SK-N-SH (cell line): ENCODE measurements around the gene JMJD6. TPM values are rescaled to one million over a fixed set of nuclear protein-coding genes. Genes with fewer than 3 reads are reported as not detected.
"Not testable (repeated sequence)": the region's sequence is repeated elsewhere in the genome, so short reads cannot be mapped to it uniquely, and the experiment has no call there.

Experiments
- CTCF ChIA-PET: fragments of 300-600, 350-600 bp; formaldehyde crosslinking; extraction: SDS; loops from one replicate; lab custom pipeline; 2021; lab: Yijun Ruan, JAX
- POLR2A ChIA-PET: fragments of 350-600 bp; sonication (Branson Sonifier 250); formaldehyde crosslinking; extraction: SDS; loops from one replicate; lab custom pipeline; 2020; ENCODE audit warnings: antibody characterized with exemption, inconsistent platforms; lab: Yijun Ruan, JAX
- DNase-seq: peaks from one replicate; pipeline ENCODE4 v3.0.0; 2012
- H2AFZ ChIP-seq: fragments of 200-600 bp; sonication (generic); 2 replicates; pipeline ENCODE4 v1.8.1; 2016; ENCODE audit warnings: antibody characterized with exemption, mild to moderate bottlenecking, low read depth
- H3F3A ChIP-seq: fragments of 200-600 bp; sonication (generic); replicated peaks from 2 replicates; pipeline ENCODE3; 2016; ENCODE audit warnings: antibody characterized with exemption, mild to moderate bottlenecking; ENCODE audit not compliant: insufficient read depth
- H3K27ac ChIP-seq, 2 experiments: fragments of 200-500 bp in 1 of 2; fragments of 200-600 bp in 1 of 2; sonication (Bioruptor generic) in 1 of 2; sonication (generic), shearing (Covaris generic) in 1 of 2; 2 replicates each; pipeline versions ENCODE4 v1.5.1 to v1.6.1; 2014 to 2016; ENCODE audit warnings: low read depth in 2 of 2, inconsistent platforms in 1 of 2, low read length in 1 of 2, mild to moderate bottlenecking in 1 of 2, mixed read lengths in 1 of 2
- H3K27me3 ChIP-seq: fragments of 200-600 bp; sonication (generic), shearing (Covaris generic); 2 replicates; pipeline ENCODE4 v1.6.1; 2016; ENCODE audit warnings: mixed run types; ENCODE audit not compliant: insufficient read depth
- H3K36me3 ChIP-seq, 2 experiments: fragments of 200-500 bp in 1 of 2; fragments of 200-600 bp in 1 of 2; sonication (Bioruptor generic) in 1 of 2; sonication (generic) in 1 of 2; replicated peaks in 1 of 2; 2 replicates each; pipeline versions ENCODE3 to v1.5.1; 2014 to 2016; ENCODE audit warnings: low read length in 1 of 2, mild to moderate bottlenecking in 1 of 2; ENCODE audit not compliant: insufficient read depth in 2 of 2, control insufficient read depth in 1 of 2
- H3K4me1 ChIP-seq, 2 experiments: fragments of 200-500 bp in 1 of 2; fragments of 200-600 bp in 1 of 2; sonication (Bioruptor generic) in 1 of 2; sonication (generic), shearing (Covaris generic) in 1 of 2; 2 replicates each; pipeline versions ENCODE4 v1.5.1 to v1.6.1; 2014 to 2016; ENCODE audit warnings: low read depth in 1 of 2, low read length in 1 of 2, mixed run types in 1 of 2; ENCODE audit not compliant: insufficient read depth in 2 of 2, control insufficient read depth in 1 of 2
- H3K4me2 ChIP-seq: fragments of 200-600 bp; sonication (generic), shearing (Covaris generic); 2 replicates; pipeline ENCODE4 v1.6.1; 2017; ENCODE audit warnings: mixed run types
- H3K4me3 ChIP-seq, 2 experiments: fragments of 200-500 bp in 1 of 2; fragments of 200-600 bp in 1 of 2; sonication (Bioruptor generic) in 1 of 2; sonication (generic), shearing (Covaris generic) in 1 of 2; 2 replicates each; pipeline versions ENCODE4 v1.5.1 to v1.8.1; 2014 to 2016; ENCODE audit warnings: low read depth in 2 of 2, inconsistent platforms in 1 of 2, low read length in 1 of 2, mild to moderate bottlenecking in 1 of 2, mixed read lengths in 1 of 2, moderate library complexity in 1 of 2
- H3K79me2 ChIP-seq: fragments of 200-600 bp; sonication (generic); 2 replicates; pipeline ENCODE4 v1.8.1; 2017; ENCODE audit warnings: mild to moderate bottlenecking; ENCODE audit not compliant: insufficient read depth
- H3K9ac ChIP-seq: fragments of 200-600 bp; sonication (generic); 2 replicates; pipeline ENCODE4 v1.6.1; 2017; ENCODE audit warnings: mixed run types
- H3K9me2 ChIP-seq: fragments of 200-600 bp; sonication (generic); 2 replicates; pipeline ENCODE4 v1.6.1; 2017; ENCODE audit warnings: mixed run types
- H3K9me3 ChIP-seq: fragments of 200-600 bp; sonication (generic); 2 replicates; pipeline ENCODE4 v1.6.1; 2017; ENCODE audit warnings: mixed run types, mild to moderate bottlenecking, moderate library complexity
- H4K20me1 ChIP-seq: fragments of 200-600 bp; sonication (generic); 2 replicates; pipeline ENCODE4 v1.6.1; 2017; ENCODE audit warnings: mild to moderate bottlenecking, mixed run types; ENCODE audit not compliant: insufficient read depth
- CHD2 ChIP-seq: fragments of 150-350 bp; IDR thresholded peaks from 2 replicates; pipeline ENCODE4 v1.6.1; 2018; ENCODE audit warnings: low read length; ENCODE audit not compliant: partially characterized antibody
- EZH2phosphoT487 ChIP-seq: fragments of 200-600 bp; sonication (generic); IDR thresholded peaks from 2 replicates; pipeline ENCODE4 v1.6.1; 2017; ENCODE audit warnings: low read depth, mixed run types, mild to moderate bottlenecking, antibody characterized with exemption, moderate library complexity, borderline replicate concordance
- FOXJ3 ChIP-seq: sonication (generic); formaldehyde crosslinking; IDR thresholded peaks from 2 replicates; pipeline ENCODE4 v1.5.1; 2020; ENCODE audit warnings: mild to moderate bottlenecking, missing genetic modification reagents
- JUND ChIP-seq: IDR thresholded peaks from 2 replicates; pipeline ENCODE4 v1.4.0; 2012
- NFIC ChIP-seq: IDR thresholded peaks from 2 replicates; pipeline ENCODE4 v1.4.0; 2012; ENCODE audit warnings: borderline replicate concordance
- NRF1 ChIP-seq: IDR thresholded peaks from 2 replicates; pipeline ENCODE4 v1.6.1; 2012; ENCODE audit warnings: low read depth, mild to moderate bottlenecking, low read length
- POLR2AphosphoS5 ChIP-seq: IDR thresholded peaks from 2 replicates; pipeline ENCODE4 v1.6.1; 2012; ENCODE audit warnings: low read depth, low read length
- RCOR1 ChIP-seq: fragments of 150-350 bp; IDR thresholded peaks from 2 replicates; pipeline ENCODE4 v1.6.1; 2017; ENCODE audit warnings: antibody characterized with exemption, low read length
- TAF1 ChIP-seq: IDR thresholded peaks from 2 replicates; pipeline ENCODE4 v1.6.1; 2012; ENCODE audit warnings: low read depth, mild to moderate bottlenecking, low read length, moderate library complexity, borderline replicate concordance
- TEAD4 ChIP-seq: IDR thresholded peaks from 2 replicates; pipeline ENCODE4 v1.4.0; 2012; ENCODE audit warnings: mild to moderate bottlenecking, borderline replicate concordance; ENCODE audit not compliant: insufficient read depth
- WGBS: methylation state at CpG from one replicate; pipeline ENCODE4 v1.1.6; 2017; ENCODE audit warnings: low lambda C conversion rate; 5-methylcytosine and 5-hydroxymethylcytosine counted together
- polyA plus RNA-seq, 3 experiments: library from polyadenylated mRNA; depleted of rRNA; stranded (reverse); fragments of >200 nt; gene quantifications; 2 replicates each; pipeline ENCODE4 v1.2.3, GENCODE V29; 2012
- TF ChIP-seq, protein P1 (sequence below): IDR thresholded peaks from 2 replicates; pipeline ENCODE4; 2012
- TF ChIP-seq, protein P2 (sequence below): fragments of 200-600 bp; sonication (generic); IDR thresholded peaks from 2 replicates; pipeline ENCODE4 v1.6.1; 2017; ENCODE audit warnings: antibody characterized with exemption, mild to moderate bottlenecking, moderate library complexity
- TF ChIP-seq, protein P3 (sequence below): IDR thresholded peaks from 2 replicates; pipeline ENCODE4 v1.4.0; 2012; ENCODE audit warnings: low read depth, borderline replicate concordance
- TF ChIP-seq, protein P4 (sequence below): fragments of 150-350 bp; IDR thresholded peaks from 2 replicates; pipeline ENCODE4 v1.6.1; 2016; ENCODE audit warnings: mild to moderate bottlenecking, low read depth, low read length

Gene JMJD6
- polyA plus RNA-seq, 1 of the 3 experiments (the other 2 are of a cell fraction): 23.3 TPM

DNA sequence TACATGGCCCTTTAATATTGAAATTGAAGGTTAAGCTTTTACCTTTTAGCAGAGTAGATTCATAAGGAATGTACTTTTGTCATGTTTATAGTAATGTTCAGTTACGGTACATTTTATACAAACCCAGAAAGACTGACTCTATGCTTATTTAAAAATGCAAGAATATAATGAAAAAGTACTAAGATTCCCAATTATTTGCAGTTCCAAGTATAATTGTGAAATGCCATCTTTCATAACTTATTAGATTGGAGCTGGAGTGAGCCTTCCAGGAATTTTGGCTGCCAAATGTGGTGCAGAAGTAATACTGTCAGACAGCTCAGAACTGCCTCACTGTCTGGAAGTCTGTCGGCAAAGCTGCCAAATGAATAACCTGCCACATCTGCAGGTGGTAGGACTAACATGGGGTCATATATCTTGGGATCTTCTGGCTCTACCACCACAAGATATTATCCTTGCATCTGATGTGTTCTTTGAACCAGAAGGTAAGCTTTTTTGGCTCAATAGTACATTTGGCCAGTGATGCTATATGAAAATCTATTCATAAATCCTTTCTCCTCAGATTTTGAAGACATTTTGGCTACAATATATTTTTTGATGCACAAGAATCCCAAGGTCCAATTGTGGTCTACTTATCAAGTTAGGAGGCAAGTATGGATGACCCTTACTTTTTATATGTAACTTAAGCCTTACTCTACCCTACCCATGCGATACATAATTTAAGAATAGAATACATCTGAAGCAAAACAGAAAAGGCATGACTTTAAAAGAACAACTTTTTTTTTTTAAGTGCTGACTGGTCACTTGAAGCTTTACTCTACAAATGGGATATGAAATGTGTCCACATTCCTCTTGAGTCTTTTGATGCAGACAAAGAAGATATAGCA lies 6.6 kb upstream of the JMJD6 start (continued):
- TF ChIP-seq, protein P1, sequence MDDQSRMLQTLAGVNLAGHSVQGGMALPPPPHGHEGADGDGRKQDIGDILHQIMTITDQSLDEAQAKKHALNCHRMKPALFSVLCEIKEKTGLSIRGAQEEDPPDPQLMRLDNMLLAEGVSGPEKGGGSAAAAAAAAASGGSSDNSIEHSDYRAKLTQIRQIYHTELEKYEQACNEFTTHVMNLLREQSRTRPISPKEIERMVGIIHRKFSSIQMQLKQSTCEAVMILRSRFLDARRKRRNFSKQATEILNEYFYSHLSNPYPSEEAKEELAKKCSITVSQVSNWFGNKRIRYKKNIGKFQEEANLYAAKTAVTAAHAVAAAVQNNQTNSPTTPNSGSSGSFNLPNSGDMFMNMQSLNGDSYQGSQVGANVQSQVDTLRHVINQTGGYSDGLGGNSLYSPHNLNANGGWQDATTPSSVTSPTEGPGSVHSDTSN: no peak; the same call in 1 of the 2 replicates
- TF ChIP-seq NRF1: no peak
- TF ChIP-seq NFIC: no peak; the same call in 1 of the 2 replicates
- TF ChIP-seq, protein P2, sequence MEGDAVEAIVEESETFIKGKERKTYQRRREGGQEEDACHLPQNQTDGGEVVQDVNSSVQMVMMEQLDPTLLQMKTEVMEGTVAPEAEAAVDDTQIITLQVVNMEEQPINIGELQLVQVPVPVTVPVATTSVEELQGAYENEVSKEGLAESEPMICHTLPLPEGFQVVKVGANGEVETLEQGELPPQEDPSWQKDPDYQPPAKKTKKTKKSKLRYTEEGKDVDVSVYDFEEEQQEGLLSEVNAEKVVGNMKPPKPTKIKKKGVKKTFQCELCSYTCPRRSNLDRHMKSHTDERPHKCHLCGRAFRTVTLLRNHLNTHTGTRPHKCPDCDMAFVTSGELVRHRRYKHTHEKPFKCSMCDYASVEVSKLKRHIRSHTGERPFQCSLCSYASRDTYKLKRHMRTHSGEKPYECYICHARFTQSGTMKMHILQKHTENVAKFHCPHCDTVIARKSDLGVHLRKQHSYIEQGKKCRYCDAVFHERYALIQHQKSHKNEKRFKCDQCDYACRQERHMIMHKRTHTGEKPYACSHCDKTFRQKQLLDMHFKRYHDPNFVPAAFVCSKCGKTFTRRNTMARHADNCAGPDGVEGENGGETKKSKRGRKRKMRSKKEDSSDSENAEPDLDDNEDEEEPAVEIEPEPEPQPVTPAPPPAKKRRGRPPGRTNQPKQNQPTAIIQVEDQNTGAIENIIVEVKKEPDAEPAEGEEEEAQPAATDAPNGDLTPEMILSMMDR: no peak
- TF ChIP-seq CHD2: no peak
- no peak for TF ChIP-seq FOXJ3 (CRISPR knock-in tag)
- TF ChIP-seq TEAD4: no peak
- TF ChIP-seq JUND: peak; percentile 49; the same call in 1 of the 2 replicates
- TF ChIP-seq, protein P3, sequence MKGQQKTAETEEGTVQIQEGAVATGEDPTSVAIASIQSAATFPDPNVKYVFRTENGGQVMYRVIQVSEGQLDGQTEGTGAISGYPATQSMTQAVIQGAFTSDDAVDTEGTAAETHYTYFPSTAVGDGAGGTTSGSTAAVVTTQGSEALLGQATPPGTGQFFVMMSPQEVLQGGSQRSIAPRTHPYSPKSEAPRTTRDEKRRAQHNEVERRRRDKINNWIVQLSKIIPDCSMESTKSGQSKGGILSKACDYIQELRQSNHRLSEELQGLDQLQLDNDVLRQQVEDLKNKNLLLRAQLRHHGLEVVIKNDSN: no peak
- no peak for TF ChIP-seq TAF1
- TF ChIP-seq EZH2phosphoT487: no peak
- peak; percentile 51 for TF ChIP-seq POLR2AphosphoS5
- TF ChIP-seq RCOR1: no peak
- TF ChIP-seq, protein P4, sequence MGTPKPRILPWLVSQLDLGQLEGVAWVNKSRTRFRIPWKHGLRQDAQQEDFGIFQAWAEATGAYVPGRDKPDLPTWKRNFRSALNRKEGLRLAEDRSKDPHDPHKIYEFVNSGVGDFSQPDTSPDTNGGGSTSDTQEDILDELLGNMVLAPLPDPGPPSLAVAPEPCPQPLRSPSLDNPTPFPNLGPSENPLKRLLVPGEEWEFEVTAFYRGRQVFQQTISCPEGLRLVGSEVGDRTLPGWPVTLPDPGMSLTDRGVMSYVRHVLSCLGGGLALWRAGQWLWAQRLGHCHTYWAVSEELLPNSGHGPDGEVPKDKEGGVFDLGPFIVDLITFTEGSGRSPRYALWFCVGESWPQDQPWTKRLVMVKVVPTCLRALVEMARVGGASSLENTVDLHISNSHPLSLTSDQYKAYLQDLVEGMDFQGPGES: no peak

DNA sequence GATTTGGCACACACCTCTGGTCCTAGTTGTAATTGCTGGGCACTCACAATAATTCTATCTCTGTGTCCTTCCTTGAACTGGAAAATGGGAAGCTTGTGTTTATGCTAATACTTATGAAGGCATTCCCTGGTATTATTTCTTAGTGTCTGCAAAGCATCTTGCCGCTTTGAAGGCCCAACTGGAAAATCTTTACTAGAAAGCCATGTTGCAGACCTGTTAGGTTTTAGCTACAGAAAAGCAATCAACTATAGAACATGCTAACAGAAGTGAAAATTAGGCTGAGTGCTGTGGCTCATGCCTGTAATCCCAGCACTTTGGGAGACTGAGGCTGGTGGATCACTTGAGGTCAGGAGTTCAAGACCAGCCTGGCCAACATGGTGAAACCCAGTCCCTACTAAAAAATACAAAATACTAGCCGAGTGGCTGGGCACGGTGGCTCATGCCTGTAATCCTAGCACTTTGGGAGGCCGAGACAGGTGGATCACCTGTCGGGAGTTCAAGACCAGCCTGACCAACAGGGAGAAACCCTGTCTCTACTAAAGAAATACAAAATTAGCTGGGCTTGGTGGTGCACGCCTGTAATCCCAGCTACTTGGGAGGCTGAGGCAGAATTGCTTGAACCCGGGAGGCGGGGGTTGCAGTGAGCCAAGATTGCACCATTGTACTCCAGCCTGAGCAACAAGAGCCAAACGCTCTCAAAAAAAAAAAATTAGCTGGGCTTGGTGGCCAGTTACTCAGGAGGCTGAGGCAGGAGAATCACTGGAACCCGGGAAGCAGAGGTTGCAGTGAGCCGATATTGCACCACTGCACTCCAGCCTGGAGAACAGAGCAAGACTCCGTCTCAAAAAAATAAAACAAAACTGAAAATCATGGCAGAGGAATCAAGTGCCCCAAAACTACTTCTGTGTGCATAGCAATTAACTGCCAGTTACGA lies 5.7 kb upstream of the JMJD6 start:
- not testable (repeated sequence) for H3K9me2 ChIP-seq, H3K9ac ChIP-seq, H3K4me3 ChIP-seq, H3K9me3 ChIP-seq, H2AFZ ChIP-seq, DNase-seq, H3K27me3 ChIP-seq
- peaks cover 33 to 35% of the 10 kb centered on the region in 2 experiments for H3K4me1 ChIP-seq
- H3K36me3 ChIP-seq: peaks cover 45 to 62% of the 10 kb centered on the region in 2 experiments
- peak overlapping the region; percentile 86; the same call in 1 of the 2 replicates for H3K4me2 ChIP-seq
- peaks cover 100% of the 10 kb centered on the region for H3K79me2 ChIP-seq
- WGBS: 93% methylated on average over 13 of the region's 13 CpGs
- POLR2A ChIA-PET: interaction anchor here (0.9 to 1.2 kb wide), 2 partner anchors 7 to 19 kb away, joined by 3 read pairs; no protein-coding TSS in a partner anchor
- CTCF ChIA-PET: interaction anchor here (1.2 to 3.1 kb wide), 7 partner anchors 10 to 335 kb away, joined by 3 to 17 read pairs (median 4); no protein-coding TSS in a partner anchor
- H3K27ac ChIP-seq: peak overlapping the region; percentile 98 to 99; a peak in 2 of 4 replicates
- H3F3A ChIP-seq: peaks cover 57% of the 10 kb centered on the region
- peaks cover 53% of the 10 kb centered on the region for H4K20me1 ChIP-seq
